Fibroblast of lung (primary cell): ENCODE measurements around the gene DDIT4. TPM values are rescaled to one million over a fixed set of nuclear protein-coding genes. Genes with fewer than 3 reads are reported as not detected.
A peak's percentile ranks its signal among the peaks of the same experiment; 100 is the strongest.

Source experiments
- DNase-seq, 2 donors: peaks; one replicate each; pipeline versions ENCODE4 v3.0.0 to v3.0.0-alpha.2; 2010; ENCODE audit warnings: low read depth in 2 of 2
- H2AFZ ChIP-seq: 2 replicates; pipeline ENCODE4 v1.5.1; 2012; ENCODE audit warnings: low read length, control low read depth, inconsistent platforms
- H3K27ac ChIP-seq: 2 replicates; pipeline ENCODE4 v1.5.1; 2011; ENCODE audit warnings: low read length, control low read depth; ENCODE audit not compliant: insufficient read depth
- H3K27me3 ChIP-seq: 2 replicates; pipeline ENCODE4 v1.5.1; 2011; ENCODE audit warnings: mild to moderate bottlenecking, low read length; ENCODE audit not compliant: control insufficient read depth, insufficient read depth
- H3K36me3 ChIP-seq: 2 replicates; pipeline ENCODE4 v1.5.1; 2011; ENCODE audit warnings: low read length; ENCODE audit not compliant: control insufficient read depth, insufficient read depth
- H3K4me1 ChIP-seq: 2 replicates; pipeline ENCODE4 v1.5.1; 2011; ENCODE audit warnings: low read length; ENCODE audit not compliant: control insufficient read depth, insufficient read depth; ENCODE audit errors: extremely low read depth
- H3K4me2 ChIP-seq: 2 replicates; pipeline ENCODE4 v1.5.1; 2011; ENCODE audit warnings: low read length, control low read depth; ENCODE audit not compliant: insufficient read depth; ENCODE audit errors: extremely low read depth
- H3K4me3 ChIP-seq, 4 experiments: fragments of 200-600 bp in 1 of 4; sonication (generic) in 1 of 4; replicated peaks in 1 of 4; 2 replicates each; pipeline ENCODE4 v1.5.1; 2011 to 2016; ENCODE audit warnings: low read length in 4 of 4, low read depth in 3 of 4, mild to moderate bottlenecking in 3 of 4, control low read depth in 2 of 4, inconsistent platforms in 1 of 4, mixed read lengths in 1 of 4; ENCODE audit not compliant: insufficient read depth in 1 of 4; ENCODE audit errors: control extremely low read depth in 1 of 4
- H3K79me2 ChIP-seq: 2 replicates; pipeline ENCODE4 v1.5.1; 2012; ENCODE audit warnings: mild to moderate bottlenecking, low read length, inconsistent platforms; ENCODE audit not compliant: control insufficient read depth, insufficient read depth
- H3K9ac ChIP-seq: 2 replicates; pipeline ENCODE4 v1.5.1; 2011; ENCODE audit warnings: mild to moderate bottlenecking, low read length, control low read depth; ENCODE audit not compliant: insufficient read depth
- H3K9me3 ChIP-seq: 2 replicates; pipeline ENCODE4 v1.5.1; 2012; ENCODE audit warnings: low read depth, low read length; ENCODE audit not compliant: control insufficient read depth, insufficient read depth
- H4K20me1 ChIP-seq: 2 replicates; pipeline ENCODE4 v1.5.1; 2011; ENCODE audit warnings: low read length; ENCODE audit not compliant: control insufficient read depth, insufficient read depth; ENCODE audit errors: extremely low read depth
- CTCF ChIP-seq, 2 donors: IDR thresholded peaks in 1 of 2; conservative IDR thresholded peaks in 1 of 2; 1 replicate in 1 of 2; 2 replicates in 1 of 2; pipeline ENCODE4 v1.5.1; 2011 to 2012; ENCODE audit warnings: low read length in 2 of 2, control low read depth in 1 of 2, inconsistent platforms in 1 of 2, low read depth in 1 of 2, mild to moderate bottlenecking in 1 of 2
- EZH2 ChIP-seq: IDR thresholded peaks from 2 replicates; pipeline ENCODE4 v1.5.1; 2012; ENCODE audit warnings: low read length, control low read depth, mild to moderate bottlenecking; ENCODE audit errors: missing control alignments
- polyA plus RNA-seq, 2 donors: library from polyadenylated mRNA; depleted of rRNA in 1 of 2; stranded (reverse) in 1 of 2; unstranded in 1 of 2; fragments of >200 nt; gene quantifications; 2 replicates each; pipeline ENCODE4 v1.2.1, GENCODE V29; 2011 to 2012; ENCODE audit warnings: missing spikeins in 1 of 2
- total RNA-seq: library from RNA; depleted of rRNA; stranded (reverse); fragments of >200 nt; gene quantifications from 2 replicates; pipeline ENCODE4 v1.2.1, GENCODE V29; 2014

DDIT4 gene
- total and polyA plus RNA-seq, 2 donors (not counting 1 experiment from before 2014, with no cell fraction given) = 51.3 to 662 TPM

- no peak overlapping the region for H3K27ac ChIP-seq
- no peak for DNase-seq
- no peak overlapping the region for H3K4me2 ChIP-seq
- H3K9ac ChIP-seq = no peak overlapping the region
- H3K36me3 ChIP-seq = no peaks in the 10 kb centered on the region
- no peaks in the 10 kb centered on the region for H3K9me3 ChIP-seq
- H2AFZ ChIP-seq = no peak overlapping the region
- H3K4me3 ChIP-seq = no peak overlapping the region
- no peaks in the 10 kb centered on the region for H3K4me1 ChIP-seq
- H3K79me2 ChIP-seq = no peaks in the 10 kb centered on the region
- no peaks in the 10 kb centered on the region for H4K20me1 ChIP-seq
- TF ChIP-seq EZH2 = no peak
- no peak for TF ChIP-seq CTCF (conservative IDR thresholded peaks at IDR 0.05 in 1 of 2, IDR thresholded peaks at IDR 0.05 in 1 of 2; ENCODE audit: low read depth in 1 of 2, low read length in 2 of 2)
- no peaks in the 10 kb centered on the region for H3K27me3 ChIP-seq
Observed at GRCh38 chr10:72227826-72228225, 45.9 kb upstream of the DDIT4 start.

- no peak for DNase-seq
- no peak overlapping the region for H2AFZ ChIP-seq
- no peak overlapping the region for H3K9ac ChIP-seq
- no peaks in the 10 kb centered on the region for H3K36me3 ChIP-seq
- H3K4me1 ChIP-seq = no peaks in the 10 kb centered on the region
- H3K79me2 ChIP-seq = no peaks in the 10 kb centered on the region
- H3K27me3 ChIP-seq = no peaks in the 10 kb centered on the region
- TF ChIP-seq CTCF (conservative IDR thresholded peaks at IDR 0.05 in 1 of 2, IDR thresholded peaks at IDR 0.05 in 1 of 2; ENCODE audit: low read depth in 1 of 2, low read length in 2 of 2) (no peak), EZH2 (no peak)
- H3K27ac ChIP-seq = no peak overlapping the region
- H3K4me3 ChIP-seq = no peak overlapping the region
- no peaks in the 10 kb centered on the region for H3K9me3 ChIP-seq
- no peaks in the 10 kb centered on the region for H4K20me1 ChIP-seq
- H3K4me2 ChIP-seq = no peak overlapping the region
Observed at GRCh38 chr10:72228318-72228751, 45.4 kb upstream of the DDIT4 start.

GRCh38 chr10:72229261-72230251, 44.2 kb upstream of the DDIT4 start:
- H3K9me3 ChIP-seq = no peaks in the 10 kb centered on the region
- H3K9ac ChIP-seq = no peak overlapping the region
- H3K4me1 ChIP-seq = no peaks in the 10 kb centered on the region
- H4K20me1 ChIP-seq = no peaks in the 10 kb centered on the region
- H3K4me3 ChIP-seq = no peak overlapping the region
- H3K27me3 ChIP-seq = no peaks in the 10 kb centered on the region
- no peak overlapping the region for H2AFZ ChIP-seq
- H3K27ac ChIP-seq = no peak overlapping the region
- DNase-seq = peak in 1 of 2 donors; percentile 85
- H3K79me2 ChIP-seq = no peaks in the 10 kb centered on the region
- TF ChIP-seq EZH2 (no peak), CTCF (conservative IDR thresholded peaks at IDR 0.05 in 1 of 2, IDR thresholded peaks at IDR 0.05 in 1 of 2; ENCODE audit: low read depth in 1 of 2, low read length in 2 of 2) (no peak)
- H3K4me2 ChIP-seq = no peak overlapping the region
- H3K36me3 ChIP-seq = no peaks in the 10 kb centered on the region
